Natural killer cell (primary cell): ENCODE results near the gene STAU1. TPM values are rescaled to one million over a fixed set of nuclear protein-coding genes. Genes with fewer than 3 reads are reported as not detected.

Experiments
- ATAC-seq, 3 donors: fragments of 150-1000 bp in 2 of 3; fragments of 200-7000 bp in 1 of 3; cut with Tn5 transposase; 1 replicate in 1 of 3; 2 replicates in 2 of 3; pipeline ENCODE4 v1.10.0; 2021; ENCODE audit warnings: mild to moderate bottlenecking in 2 of 3, moderate library complexity in 2 of 3
- DNase-seq, 2 donors: peaks; one replicate each; pipeline versions ENCODE4 v3.0.0 to v3.0.0-alpha.2; 2013 to 2021; ENCODE audit warnings: mixed read lengths in 1 of 2
- H3K27ac ChIP-seq: one replicate; pipeline ENCODE4 v1.5.1; 2013; ENCODE audit warnings: mild to moderate bottlenecking, low read length
- H3K27me3 ChIP-seq: one replicate; pipeline ENCODE4 v1.6.1; 2013; ENCODE audit warnings: low read length; ENCODE audit not compliant: control insufficient read depth, insufficient read depth
- H3K36me3 ChIP-seq: one replicate; pipeline ENCODE4 v1.6.1; 2013; ENCODE audit warnings: low read length; ENCODE audit not compliant: control insufficient read depth, insufficient read depth
- H3K4me1 ChIP-seq: one replicate; pipeline ENCODE4 v1.6.1; 2013; ENCODE audit warnings: low read length; ENCODE audit not compliant: control insufficient read depth, insufficient read depth
- H3K4me3 ChIP-seq: one replicate; pipeline ENCODE4 v1.5.1; 2013; ENCODE audit warnings: low read length
- H3K9me3 ChIP-seq: one replicate; pipeline ENCODE4 v1.6.1; 2013; ENCODE audit warnings: low read length; ENCODE audit not compliant: control insufficient read depth, insufficient read depth
- H3K27ac Mint-ChIP-seq, 2 donors: one replicate each; pipeline ENCODE4 v1.8.0; 2022; ENCODE audit warnings: mild to moderate bottlenecking in 2 of 2, mixed read lengths in 2 of 2, moderate library complexity in 1 of 2
- H3K27me3 Mint-ChIP-seq, 2 donors: one replicate each; pipeline ENCODE4 v1.8.0; 2022; ENCODE audit warnings: low read depth in 2 of 2, mixed read lengths in 2 of 2
- H3K36me3 Mint-ChIP-seq: one replicate; pipeline ENCODE4 v1.8.0; 2022; ENCODE audit warnings: mixed read lengths
- H3K4me1 Mint-ChIP-seq, 2 donors: one replicate each; pipeline ENCODE4 v1.8.0; 2022; ENCODE audit warnings: mixed read lengths in 2 of 2
- H3K4me3 Mint-ChIP-seq: one replicate; pipeline ENCODE4 v1.8.0; 2022; ENCODE audit warnings: mild to moderate bottlenecking, moderate library complexity, mixed read lengths
- H3K9me3 Mint-ChIP-seq, 2 donors: one replicate each; pipeline ENCODE4 v1.8.0; 2022; ENCODE audit warnings: mixed read lengths in 2 of 2
- WGBS: methylation state at CpG from one replicate; pipeline ENCODE4 v1.1.7; 2013; ENCODE audit warnings: missing lambda C conversion rate; ENCODE audit not compliant: insufficient coverage; 5-methylcytosine and 5-hydroxymethylcytosine counted together
- intact Hi-C: fragments of 100-400 bp; cut with micrococcal nuclease; formaldehyde crosslinking; loops from one replicate; pipeline ENCODE4 v1.14.2; 2022
- total RNA-seq, 4 donors: library from RNA; stranded (reverse); fragments of 120-200 nt in 1 of 4; gene quantifications; one replicate each; pipeline versions ENCODE4 v1.2.3 to v1.2.4, GENCODE V29; 2013 to 2022
- TF ChIP-seq, protein P1 (sequence below): fragments of 200-600 bp; IDR thresholded peaks from one replicate; pipeline ENCODE4 v1.8.0; 2022; ENCODE audit warnings: antibody characterized with exemption

The STAU1 gene
- total RNA-seq, 3 donors from 2014 or later (not counting 1 experiment from before 2014, with no cell fraction given) = 47.3 to 54.9 (median 49.9) TPM

- Histone ChIP-seq H3K4me3 (no peak overlapping the region), H3K4me1 (no peaks in the 10 kb centered on the region), H3K36me3 (peaks cover 9% of the 10 kb centered on the region), H3K27ac (no peak overlapping the region), H3K9me3 (no peaks in the 10 kb centered on the region), H3K27me3 (no peaks in the 10 kb centered on the region)
- intact Hi-C loops = no loop called here
- Mint-ChIP-seq H3K4me1 (peaks cover 46 to 51% of the 10 kb centered on the region in 2 donors), H3K4me3 (no peak overlapping the region), H3K36me3 (no peaks in the 10 kb centered on the region), H3K9me3 (no peaks in the 10 kb centered on the region), H3K27ac (no peak overlapping the region), H3K27me3 (no peaks in the 10 kb centered on the region)
- ATAC-seq = no peak
- TF ChIP-seq, protein P1, sequence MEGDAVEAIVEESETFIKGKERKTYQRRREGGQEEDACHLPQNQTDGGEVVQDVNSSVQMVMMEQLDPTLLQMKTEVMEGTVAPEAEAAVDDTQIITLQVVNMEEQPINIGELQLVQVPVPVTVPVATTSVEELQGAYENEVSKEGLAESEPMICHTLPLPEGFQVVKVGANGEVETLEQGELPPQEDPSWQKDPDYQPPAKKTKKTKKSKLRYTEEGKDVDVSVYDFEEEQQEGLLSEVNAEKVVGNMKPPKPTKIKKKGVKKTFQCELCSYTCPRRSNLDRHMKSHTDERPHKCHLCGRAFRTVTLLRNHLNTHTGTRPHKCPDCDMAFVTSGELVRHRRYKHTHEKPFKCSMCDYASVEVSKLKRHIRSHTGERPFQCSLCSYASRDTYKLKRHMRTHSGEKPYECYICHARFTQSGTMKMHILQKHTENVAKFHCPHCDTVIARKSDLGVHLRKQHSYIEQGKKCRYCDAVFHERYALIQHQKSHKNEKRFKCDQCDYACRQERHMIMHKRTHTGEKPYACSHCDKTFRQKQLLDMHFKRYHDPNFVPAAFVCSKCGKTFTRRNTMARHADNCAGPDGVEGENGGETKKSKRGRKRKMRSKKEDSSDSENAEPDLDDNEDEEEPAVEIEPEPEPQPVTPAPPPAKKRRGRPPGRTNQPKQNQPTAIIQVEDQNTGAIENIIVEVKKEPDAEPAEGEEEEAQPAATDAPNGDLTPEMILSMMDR = no peak
- no peak for DNase-seq
- WGBS = 87% methylated on average over 4 of the region's 5 CpGs
Observed at GRCh38 chr20:49163696-49164095, 24.4 kb downstream of the STAU1 start.

DNA sequence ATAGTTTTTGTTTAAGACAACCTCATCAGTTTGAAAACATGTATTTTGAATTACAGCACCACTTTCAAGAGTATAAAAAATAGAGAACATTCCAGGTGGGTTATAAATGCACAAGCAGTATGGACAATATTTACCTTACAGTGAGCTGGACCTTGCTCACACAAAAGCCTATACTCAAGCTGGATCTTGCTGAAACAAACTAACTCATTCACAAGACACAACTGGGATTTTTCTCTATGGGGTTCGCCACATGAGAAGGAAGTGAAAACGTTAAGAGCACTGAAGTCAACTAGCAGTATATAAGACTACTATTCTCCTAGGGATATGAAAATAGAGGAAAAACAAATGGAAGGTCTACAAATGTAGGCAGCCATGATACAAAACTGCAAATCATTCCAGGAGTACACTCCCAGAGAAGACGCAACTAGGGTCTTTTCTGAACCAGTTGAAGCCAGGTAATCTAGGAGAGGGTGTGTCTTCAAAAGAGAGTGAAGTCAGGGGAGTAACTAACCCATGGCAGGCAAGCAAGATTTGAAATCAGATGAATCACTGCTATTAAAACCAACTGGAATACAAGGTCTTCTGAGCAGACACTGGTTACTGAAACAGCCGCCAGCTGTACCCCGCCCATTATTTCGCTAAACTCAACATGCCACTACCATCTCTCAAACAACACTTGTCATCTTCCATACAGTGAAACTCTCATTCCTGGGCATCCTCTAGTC, 26.5 kb downstream of the STAU1 start:
- Histone ChIP-seq H3K36me3 (peaks cover 9% of the 10 kb centered on the region), H3K4me3 (no peak overlapping the region), H3K9me3 (no peaks in the 10 kb centered on the region), H3K4me1 (no peaks in the 10 kb centered on the region), H3K27me3 (no peaks in the 10 kb centered on the region), H3K27ac (no peak overlapping the region)
- Mint-ChIP-seq H3K9me3 (no peaks in the 10 kb centered on the region), H3K27ac (peak overlapping the region; percentile 15 to 33), H3K4me1 (peaks cover 28 to 34% of the 10 kb centered on the region in 2 donors), H3K27me3 (no peaks in the 10 kb centered on the region), H3K4me3 (no peak overlapping the region), H3K36me3 (no peaks in the 10 kb centered on the region)
- ATAC-seq (no peak), DNase-seq (no peak)
- intact Hi-C loops = no loop called here
- TF ChIP-seq, protein P1 = no peak
- 94% methylated on average over 4 of the region's 6 CpGs for WGBS

DNA sequence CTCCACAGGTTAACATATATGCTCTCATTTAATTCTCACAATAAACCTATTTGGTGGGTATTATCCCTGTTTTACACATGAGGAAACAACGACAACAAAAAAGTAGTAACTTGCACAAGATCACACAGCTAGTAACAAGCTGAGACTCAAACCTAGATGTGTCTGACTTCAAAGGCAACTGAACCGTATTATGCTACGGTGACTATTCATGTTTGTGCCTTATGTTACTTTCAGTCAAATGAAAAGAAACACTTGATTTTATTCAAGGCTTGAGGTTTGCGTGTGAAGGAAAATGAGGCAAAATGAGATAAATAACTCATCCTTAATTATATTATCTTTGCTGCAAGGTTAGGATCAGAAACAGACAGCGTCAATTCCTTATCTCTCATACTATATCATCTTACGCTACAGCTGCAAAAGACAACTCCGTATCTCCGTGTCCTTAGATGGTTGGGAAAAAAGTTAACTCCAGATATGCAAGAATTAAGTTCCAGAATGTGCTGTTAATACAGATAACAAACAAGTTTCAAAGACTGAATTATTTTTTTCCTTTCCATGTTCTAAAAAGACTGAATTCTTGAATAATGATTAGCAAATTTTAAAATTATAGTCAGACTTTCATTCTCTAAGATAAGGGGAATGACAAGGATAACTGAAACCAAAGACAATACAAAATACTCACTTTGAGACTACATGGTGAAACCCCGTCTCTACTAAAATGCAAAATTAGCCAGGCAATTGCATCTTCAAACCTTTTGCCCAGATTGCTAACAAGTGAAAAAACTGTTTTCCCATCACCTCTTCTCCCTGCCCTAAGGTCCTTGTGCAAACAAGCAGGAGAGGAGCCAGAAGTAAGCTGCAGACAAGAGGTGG, 27.8 kb downstream of the STAU1 start:
- DNase-seq = no peak
- intact Hi-C loops = no loop called here
- H3K4me1 ChIP-seq = no peaks in the 10 kb centered on the region
- TF ChIP-seq, protein P1 = no peak
- H3K27ac ChIP-seq = no peak overlapping the region
- Mint-ChIP-seq H3K4me1 (peaks cover 19 to 24% of the 10 kb centered on the region in 2 donors), H3K9me3 (no peaks in the 10 kb centered on the region), H3K27ac (peak overlapping the region; percentile 15 to 33), H3K36me3 (no peaks in the 10 kb centered on the region), H3K27me3 (no peaks in the 10 kb centered on the region), H3K4me3 (no peak overlapping the region)
- no peak for ATAC-seq
- H3K9me3 ChIP-seq = no peaks in the 10 kb centered on the region
- no peak overlapping the region for H3K4me3 ChIP-seq
- no peaks in the 10 kb centered on the region for H3K27me3 ChIP-seq
- 91% methylated on average over 8 of the region's 9 CpGs for WGBS
- H3K36me3 ChIP-seq = peaks cover 9% of the 10 kb centered on the region
